ENCODE data around the gene C13orf42. TPM values are rescaled to one million over a fixed set of nuclear protein-coding genes. Genes with fewer than 3 reads are reported as not detected.

The C13orf42 gene
- polyA plus RNA-seq, 1 donor = 0.57 TPM

- DNase-seq = no peak
These were observed 45.5 kb downstream of the C13orf42 start for GRCh38 chr13:51065372-51066090.

GRCh38 chr13:51064753-51065152 lies 46.3 kb downstream of the C13orf42 start:
- DNase-seq = no peak

GRCh38 chr13:51063909-51064308 lies 47.2 kb downstream of the C13orf42 start:
- no peak for DNase-seq

- DNase-seq = no peak
These were observed 52.5 kb downstream of the C13orf42 start for GRCh38 chr13:51058461-51059167.

- DNase-seq = no peak
These were observed 53.2 kb downstream of the C13orf42 start for GRCh38 chr13:51057906-51058305.

GRCh38 chr13:51057001-51057400 lies 54.1 kb downstream of the C13orf42 start:
- no peak for DNase-seq

GRCh38 chr13:51052581-51052980 lies 58.5 kb downstream of the C13orf42 start:
- DNase-seq = no peak

GRCh38 chr13:51050021-51050830 lies 60.8 kb downstream of the C13orf42 start:
- DNase-seq = no peak

- no peak for DNase-seq
These were observed 62.5 kb downstream of the C13orf42 start for GRCh38 chr13:51048616-51049015.

DNA sequence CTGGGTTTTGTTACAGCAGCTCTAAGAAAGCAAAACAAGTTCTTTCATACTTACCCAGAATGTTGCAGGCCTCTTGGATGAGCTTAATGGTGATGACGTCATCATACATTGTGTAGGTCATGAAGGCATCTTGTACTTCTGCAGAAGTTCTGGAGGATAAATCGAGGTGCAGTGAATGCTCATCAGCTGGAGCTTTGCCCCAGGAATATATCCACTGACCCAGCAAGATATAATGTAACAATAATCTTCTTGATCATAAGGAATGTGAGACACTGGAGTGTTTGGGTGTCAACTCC lies 63.0 kb downstream of the C13orf42 start:
- DNase-seq = no peak

GRCh38 chr13:51047434-51048165 lies 63.5 kb downstream of the C13orf42 start:
- DNase-seq = no peak

GRCh38 chr13:51045451-51045850 lies 65.6 kb downstream of the C13orf42 start:
- DNase-seq = no peak

DNA sequence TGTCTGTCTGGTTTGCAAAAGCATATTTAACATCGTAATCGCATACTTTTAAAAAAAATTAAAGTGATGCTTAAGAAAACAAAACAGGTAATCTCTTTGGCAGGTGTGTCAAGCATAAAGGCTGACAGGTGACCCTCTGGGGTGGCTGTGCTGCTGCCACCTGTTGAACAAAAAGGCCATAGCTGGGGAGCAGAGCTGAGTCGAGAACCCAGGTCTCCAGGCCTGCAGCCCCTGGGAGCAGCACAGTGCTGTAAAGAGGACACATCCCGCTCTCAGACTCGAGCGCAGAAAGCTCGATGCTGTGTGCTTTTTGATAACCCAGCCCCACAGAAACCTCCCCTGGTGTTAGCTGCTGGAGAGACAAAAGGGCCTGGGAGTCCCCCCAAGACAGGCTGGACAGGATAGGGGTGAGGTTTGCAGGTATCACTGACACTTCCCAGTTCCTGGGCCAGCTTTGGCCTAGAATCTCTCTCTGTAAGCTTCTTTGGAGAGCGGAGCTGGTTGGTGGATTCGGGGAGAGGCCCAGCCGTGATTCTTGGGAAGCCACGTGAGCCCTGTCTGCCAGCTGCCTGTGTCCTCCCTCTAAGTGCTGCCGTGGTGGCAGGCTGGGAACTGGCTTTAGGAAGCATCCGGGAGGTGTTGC lies 66.9 kb downstream of the C13orf42 start:
- no peak for DNase-seq

- DNase-seq = no peak
These were observed 67.8 kb downstream of the C13orf42 start for GRCh38 chr13:51043310-51043709.

- DNase-seq = no peak
These were observed 69.4 kb downstream of the C13orf42 start for GRCh38 chr13:51041710-51042109.

DNA sequence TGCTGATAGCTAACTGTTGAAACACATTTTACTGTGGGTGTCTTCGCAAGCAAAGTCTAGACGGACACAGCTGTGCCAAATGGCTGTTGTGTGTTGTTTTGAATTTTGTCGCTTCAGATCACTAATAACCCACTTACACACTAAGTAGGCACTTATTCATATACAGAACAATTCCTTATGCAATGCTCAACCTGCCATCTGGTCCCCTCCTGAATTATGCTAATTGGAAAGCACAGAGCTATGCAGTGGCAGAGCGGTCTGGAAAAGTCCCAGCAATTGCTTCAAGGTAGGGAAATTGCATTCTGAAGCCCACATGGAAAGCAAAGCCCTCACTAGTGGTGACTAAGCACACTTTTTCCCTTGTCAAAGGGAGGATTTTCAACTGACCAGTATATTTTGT lies 69.9 kb downstream of the C13orf42 start:
- no peak for DNase-seq

- DNase-seq = no peak
These were observed 70.6 kb downstream of the C13orf42 start for GRCh38 chr13:51040431-51040830.

GRCh38 chr13:51036418-51036817 lies 74.7 kb downstream of the C13orf42 start:
- no peak for DNase-seq

GRCh38 chr13:51035978-51036377 lies 75.1 kb downstream of the C13orf42 start:
- no peak for DNase-seq

DNA sequence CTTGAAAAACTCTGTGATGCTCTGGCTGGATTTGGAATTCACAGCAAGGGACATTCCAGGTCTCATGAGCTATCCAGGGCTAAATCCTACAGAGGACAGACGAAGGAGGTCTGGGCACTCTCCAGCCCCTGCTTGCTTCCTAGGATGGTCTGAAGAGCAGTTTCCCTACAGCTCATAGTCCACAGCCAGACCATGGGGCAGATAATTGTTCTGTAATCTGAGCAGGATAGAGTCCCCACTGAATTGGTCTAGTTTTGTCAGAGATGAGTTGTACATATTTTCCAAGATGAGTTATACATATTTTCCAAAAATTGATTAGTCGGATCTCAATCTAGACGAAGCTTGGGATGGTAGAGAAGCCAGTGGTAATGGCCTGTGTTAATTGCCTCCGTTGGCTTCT lies 75.6 kb downstream of the C13orf42 start:
- no peak for DNase-seq

DNA sequence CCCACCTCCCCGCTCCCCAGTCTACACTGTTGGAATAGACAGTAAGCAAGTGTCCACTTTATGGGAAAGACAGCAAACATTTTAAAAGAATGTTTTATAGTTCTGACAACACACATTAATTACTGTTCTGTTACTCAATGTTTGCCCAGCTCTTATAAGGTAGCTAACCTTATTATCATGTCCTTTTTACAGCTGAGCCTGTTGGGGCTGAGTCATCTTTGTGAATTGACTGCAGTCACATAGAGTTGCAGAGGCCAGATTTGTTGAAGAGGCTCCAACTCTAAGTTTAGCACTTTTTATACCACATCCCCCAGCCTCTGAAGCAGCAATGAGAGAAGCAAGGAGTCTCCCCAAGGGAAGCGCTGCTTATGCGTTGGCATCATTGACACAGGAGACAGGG lies 76.2 kb downstream of the C13orf42 start:
- no peak for DNase-seq
